H9 (cell line): ENCODE results near the gene LPAR6. TPM values are rescaled to one million over a fixed set of nuclear protein-coding genes. Genes with fewer than 3 reads are reported as not detected.

Experiments used
- DNase-seq: peaks from one replicate; pipeline ENCODE4 v3.0.0-alpha.2; 2017
- H2AFZ ChIP-seq: one replicate; pipeline ENCODE4 v1.6.1; 2013; ENCODE audit warnings: mild to moderate bottlenecking, low read length, control low read depth, moderate library complexity
- H2AK5ac ChIP-seq: 2 replicates; pipeline ENCODE4 v1.6.1; 2013; ENCODE audit warnings: low read length, control low read depth, mixed read lengths; ENCODE audit not compliant: insufficient read length
- H2BK120ac ChIP-seq: one replicate; pipeline ENCODE4 v1.6.1; 2013; ENCODE audit warnings: low read depth, mild to moderate bottlenecking, low read length, control low read depth, inconsistent platforms; ENCODE audit not compliant: poor library complexity, severe bottlenecking
- H2BK12ac ChIP-seq: 2 replicates; pipeline ENCODE4 v1.6.1; 2013; ENCODE audit warnings: low read length, control low read depth, mixed read lengths, low read depth; ENCODE audit not compliant: insufficient read length
- H2BK15ac ChIP-seq: 2 replicates; pipeline ENCODE4 v1.6.1; 2013; ENCODE audit warnings: low read depth, low read length, control low read depth
- H2BK20ac ChIP-seq: one replicate; pipeline ENCODE4 v1.6.1; 2013; ENCODE audit warnings: low read depth, mild to moderate bottlenecking, low read length, control low read depth, inconsistent platforms; ENCODE audit not compliant: poor library complexity, severe bottlenecking
- H2BK5ac ChIP-seq: 2 replicates; pipeline ENCODE4 v1.6.1; 2013; ENCODE audit warnings: low read length, control low read depth, mixed read lengths; ENCODE audit not compliant: insufficient read length
- H3K14ac ChIP-seq: 2 replicates; pipeline ENCODE4 v1.6.1; 2013; ENCODE audit warnings: low read length, control low read depth; ENCODE audit not compliant: insufficient read depth
- H3K18ac ChIP-seq: 2 replicates; pipeline ENCODE4 v1.6.1; 2013; ENCODE audit warnings: low read depth, mild to moderate bottlenecking, mixed read lengths, low read length, control low read depth; ENCODE audit not compliant: insufficient read length
- H3K23ac ChIP-seq: 2 replicates; pipeline ENCODE4 v1.6.1; 2013; ENCODE audit warnings: low read length, control low read depth, mixed read lengths, low read depth; ENCODE audit not compliant: insufficient read length
- H3K23me2 ChIP-seq: 2 replicates; pipeline ENCODE4 v1.6.1; 2013; ENCODE audit warnings: low read depth, mild to moderate bottlenecking, mixed read lengths, low read length, control low read depth; ENCODE audit not compliant: insufficient read length, poor library complexity, severe bottlenecking
- H3K27ac ChIP-seq: 2 replicates; pipeline ENCODE4 v1.5.1; 2013; ENCODE audit warnings: low read length, control low read depth, mixed read lengths, low read depth; ENCODE audit not compliant: insufficient read length
- H3K27me3 ChIP-seq: 2 replicates; pipeline ENCODE4 v1.6.1; 2013; ENCODE audit warnings: low read length, control low read depth, inconsistent platforms; ENCODE audit not compliant: insufficient read depth
- H3K4ac ChIP-seq: 2 replicates; pipeline ENCODE4 v1.6.1; 2013; ENCODE audit warnings: low read depth, mild to moderate bottlenecking, control low read depth, inconsistent platforms, low read length, moderate library complexity
- H3K4me1 ChIP-seq: 2 replicates; pipeline ENCODE4 v1.6.1; 2013; ENCODE audit warnings: low read length, control low read depth, inconsistent platforms; ENCODE audit not compliant: insufficient read depth
- H3K4me2 ChIP-seq: 2 replicates; pipeline ENCODE4 v1.6.1; 2013; ENCODE audit warnings: low read length, control low read depth, mixed read lengths; ENCODE audit not compliant: insufficient read length, insufficient read depth
- H3K56ac ChIP-seq: 2 replicates; pipeline ENCODE4 v1.6.1; 2013; ENCODE audit warnings: low read depth, mild to moderate bottlenecking, mixed read lengths, low read length, control low read depth; ENCODE audit not compliant: insufficient read length
- H3K79me1 ChIP-seq: 2 replicates; pipeline ENCODE4 v1.6.1; 2013; ENCODE audit warnings: low read depth, mild to moderate bottlenecking, moderate library complexity, low read length, control low read depth, inconsistent platforms; ENCODE audit not compliant: insufficient read depth, poor library complexity, severe bottlenecking
- H3K79me2 ChIP-seq: 2 replicates; pipeline ENCODE4 v1.6.1; 2013; ENCODE audit warnings: low read length, control low read depth, inconsistent platforms; ENCODE audit not compliant: insufficient read depth
- H3K9ac ChIP-seq: 2 replicates; pipeline ENCODE4 v1.6.1; 2013; ENCODE audit warnings: low read length, control low read depth, mixed read lengths; ENCODE audit not compliant: insufficient read length; ENCODE audit errors: extremely low read depth
- H3K9me3 ChIP-seq: one replicate; pipeline ENCODE4 v1.6.1; 2013; ENCODE audit warnings: low read depth, low read length, inconsistent platforms; ENCODE audit not compliant: control insufficient read depth
- H3T11ph ChIP-seq: one replicate; pipeline ENCODE4 v1.6.1; 2013; ENCODE audit warnings: mild to moderate bottlenecking, low read length, control low read depth, inconsistent platforms
- H4K20me1 ChIP-seq: one replicate; pipeline ENCODE4 v1.6.1; 2013; ENCODE audit not compliant: control insufficient read depth, insufficient read length, insufficient read depth
- H4K5ac ChIP-seq: 2 replicates; pipeline ENCODE4 v1.6.1; 2013; ENCODE audit warnings: low read depth, mild to moderate bottlenecking, mixed read lengths, low read length, control low read depth; ENCODE audit not compliant: insufficient read length
- H4K8ac ChIP-seq: replicated peaks from 2 replicates; pipeline ENCODE4 v1.6.1; 2013; ENCODE audit warnings: low read length, control low read depth, mixed read lengths, low read depth; ENCODE audit not compliant: insufficient read length
- H4K91ac ChIP-seq: 2 replicates; pipeline ENCODE4 v1.6.1; 2013; ENCODE audit warnings: low read depth, mild to moderate bottlenecking, moderate library complexity, mixed read lengths, low read length, control low read depth; ENCODE audit not compliant: insufficient read length
- H3K27ac Mint-ChIP-seq, 3 experiments: 2 replicates in 2 of 3; 3 replicates in 1 of 3; pipeline ENCODE4 v1.8.0; 2020 to 2021; ENCODE audit warnings: mixed read lengths in 3 of 3, mild to moderate bottlenecking in 1 of 3, moderate library complexity in 1 of 3
- H3K27me3 Mint-ChIP-seq: 2 replicates; pipeline ENCODE4 v1.8.0; 2021; ENCODE audit warnings: low read depth, mild to moderate bottlenecking, moderate library complexity, mixed read lengths
- H3K36me3 Mint-ChIP-seq, 3 experiments: 2 replicates in 2 of 3; 3 replicates in 1 of 3; pipeline ENCODE4 v1.8.0; 2020 to 2021; ENCODE audit warnings: low read depth in 3 of 3, mixed read lengths in 3 of 3; ENCODE audit not compliant: insufficient read depth in 1 of 3
- H3K4me1 Mint-ChIP-seq, 2 experiments: 2 replicates each; pipeline ENCODE4 v1.8.0; 2020; ENCODE audit warnings: mixed read lengths in 2 of 2
- H3K4me3 Mint-ChIP-seq, 2 experiments: 2 replicates in 1 of 2; 3 replicates in 1 of 2; pipeline ENCODE4 v1.8.0; 2020 to 2021; ENCODE audit warnings: mild to moderate bottlenecking in 2 of 2, mixed read lengths in 2 of 2, moderate library complexity in 1 of 2
- H3K9me3 Mint-ChIP-seq, 2 experiments: 2 replicates in 1 of 2; 3 replicates in 1 of 2; pipeline ENCODE4 v1.8.0; 2020; ENCODE audit warnings: mild to moderate bottlenecking in 2 of 2, mixed read lengths in 2 of 2, moderate library complexity in 1 of 2
- WGBS: extraction: QIAGEN DNeasy Blood & Tissue Kit; methylation state at CpG from one replicate; pipeline ENCODE4 v1.1.7; 2013; ENCODE audit warnings: missing lambda C conversion rate, low lambda C conversion rate, mixed read lengths; ENCODE audit not compliant: insufficient read length; ENCODE audit errors: extremely low coverage; 5-methylcytosine and 5-hydroxymethylcytosine counted together
- total RNA-seq: library from RNA; stranded (reverse); gene quantifications from 2 replicates; pipeline ENCODE4 v1.2.1, GENCODE V29; 2021
- TF ChIP-seq, protein P1 (sequence below): fragments of 200-600 bp; sonication (generic); conservative IDR thresholded peaks from 3 replicates; pipeline ENCODE4 v1.8.0; 2021; ENCODE audit warnings: antibody characterized with exemption, mild to moderate bottlenecking

Gene LPAR6
- total RNA-seq, 1 experiment from 2014 or later, result 4.2 TPM

DNA sequence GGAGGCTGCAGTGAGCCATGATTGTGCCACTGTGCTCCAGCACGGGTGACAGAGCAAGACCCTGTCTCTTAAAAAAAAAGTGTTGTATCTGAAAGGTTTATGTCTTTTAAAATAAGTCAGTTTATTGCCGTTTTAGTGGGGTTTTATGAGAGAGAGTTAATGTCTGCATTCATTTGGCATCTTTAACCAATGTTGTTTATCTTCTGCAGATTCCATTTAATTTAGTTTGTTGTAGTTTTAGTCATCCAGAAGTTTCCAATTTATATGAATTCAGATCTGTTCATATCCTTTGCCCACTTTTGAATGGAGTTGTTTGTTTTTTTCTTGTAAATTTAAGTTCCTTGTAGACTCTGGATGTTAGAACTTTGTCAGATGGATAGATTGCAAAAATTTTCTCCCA, 36.7 kb upstream of the LPAR6 start:
- Histone ChIP-seq H2BK12ac (no peak overlapping the region), H3K23ac (no peak overlapping the region), H3K9me3 (no peaks in the 10 kb centered on the region), H2AFZ (no peak overlapping the region), H3K4me2 (no peak overlapping the region), H3T11ph (no peak overlapping the region), H3K79me1 (no peaks in the 10 kb centered on the region), H3K4ac (no peak overlapping the region), H2AK5ac (no peak overlapping the region), H3K4me1 (no peaks in the 10 kb centered on the region), H4K8ac (no peak overlapping the region), H3K23me2 (no peaks in the 10 kb centered on the region), H4K91ac (no peak overlapping the region), H2BK20ac (no peak overlapping the region), H4K5ac (no peak overlapping the region), H2BK5ac (no peak overlapping the region), H2BK120ac (no peak overlapping the region), H3K9ac (no peak overlapping the region), H4K20me1 (no peaks in the 10 kb centered on the region), H2BK15ac (no peak overlapping the region), H3K18ac (no peak overlapping the region), H3K79me2 (no peaks in the 10 kb centered on the region), H3K27me3 (no peaks in the 10 kb centered on the region; the same call in 1 of the 2 replicates), H3K14ac (no peak overlapping the region), H3K56ac (no peak overlapping the region), H3K27ac (no peak overlapping the region)
- Mint-ChIP-seq H3K27ac (no peak overlapping the region), H3K36me3 (peaks cover 0 to 8% (median 3%) of the 10 kb centered on the region in 3 experiments; a peak in 4 of 7 replicates), H3K9me3 (peaks cover 0 to 3% of the 10 kb centered on the region in 2 experiments; a peak in 2 of 5 replicates), H3K4me1 (peaks cover 6% of the 10 kb centered on the region in 2 experiments), H3K27me3 (no peaks in the 10 kb centered on the region; the same call in 1 of the 2 replicates), H3K4me3 (no peak overlapping the region)
- 100% methylated on average over 1 of the region's 2 CpGs for WGBS
- TF ChIP-seq, protein P1, sequence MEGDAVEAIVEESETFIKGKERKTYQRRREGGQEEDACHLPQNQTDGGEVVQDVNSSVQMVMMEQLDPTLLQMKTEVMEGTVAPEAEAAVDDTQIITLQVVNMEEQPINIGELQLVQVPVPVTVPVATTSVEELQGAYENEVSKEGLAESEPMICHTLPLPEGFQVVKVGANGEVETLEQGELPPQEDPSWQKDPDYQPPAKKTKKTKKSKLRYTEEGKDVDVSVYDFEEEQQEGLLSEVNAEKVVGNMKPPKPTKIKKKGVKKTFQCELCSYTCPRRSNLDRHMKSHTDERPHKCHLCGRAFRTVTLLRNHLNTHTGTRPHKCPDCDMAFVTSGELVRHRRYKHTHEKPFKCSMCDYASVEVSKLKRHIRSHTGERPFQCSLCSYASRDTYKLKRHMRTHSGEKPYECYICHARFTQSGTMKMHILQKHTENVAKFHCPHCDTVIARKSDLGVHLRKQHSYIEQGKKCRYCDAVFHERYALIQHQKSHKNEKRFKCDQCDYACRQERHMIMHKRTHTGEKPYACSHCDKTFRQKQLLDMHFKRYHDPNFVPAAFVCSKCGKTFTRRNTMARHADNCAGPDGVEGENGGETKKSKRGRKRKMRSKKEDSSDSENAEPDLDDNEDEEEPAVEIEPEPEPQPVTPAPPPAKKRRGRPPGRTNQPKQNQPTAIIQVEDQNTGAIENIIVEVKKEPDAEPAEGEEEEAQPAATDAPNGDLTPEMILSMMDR, result no peak
- no peak for DNase-seq
